Astrocyte (in vitro differentiated cells and primary cell): Measurements from ENCODE around the gene CNTN2.

Experiments used
- CTCF ChIP-seq: IDR thresholded peaks from 2 replicates; pipeline ENCODE4 v1.5.1; 2011; ENCODE audit warnings: low read depth, mild to moderate bottlenecking, inconsistent platforms, low read length, moderate library complexity; ENCODE audit not compliant: insufficient read depth
- EZH2 ChIP-seq: IDR thresholded peaks from 2 replicates; pipeline ENCODE4 v1.6.1; 2012; ENCODE audit warnings: mild to moderate bottlenecking, low read length, inconsistent platforms; ENCODE audit not compliant: insufficient read depth

- TF ChIP-seq CTCF = no peak
- TF ChIP-seq EZH2 = no peak
Observed at GRCh38 chr1:205002705-205003104, 40.3 kb upstream of the CNTN2 start.
